Measurements from ENCODE around the gene FOXP4.

The FOXP4 gene

DNA sequence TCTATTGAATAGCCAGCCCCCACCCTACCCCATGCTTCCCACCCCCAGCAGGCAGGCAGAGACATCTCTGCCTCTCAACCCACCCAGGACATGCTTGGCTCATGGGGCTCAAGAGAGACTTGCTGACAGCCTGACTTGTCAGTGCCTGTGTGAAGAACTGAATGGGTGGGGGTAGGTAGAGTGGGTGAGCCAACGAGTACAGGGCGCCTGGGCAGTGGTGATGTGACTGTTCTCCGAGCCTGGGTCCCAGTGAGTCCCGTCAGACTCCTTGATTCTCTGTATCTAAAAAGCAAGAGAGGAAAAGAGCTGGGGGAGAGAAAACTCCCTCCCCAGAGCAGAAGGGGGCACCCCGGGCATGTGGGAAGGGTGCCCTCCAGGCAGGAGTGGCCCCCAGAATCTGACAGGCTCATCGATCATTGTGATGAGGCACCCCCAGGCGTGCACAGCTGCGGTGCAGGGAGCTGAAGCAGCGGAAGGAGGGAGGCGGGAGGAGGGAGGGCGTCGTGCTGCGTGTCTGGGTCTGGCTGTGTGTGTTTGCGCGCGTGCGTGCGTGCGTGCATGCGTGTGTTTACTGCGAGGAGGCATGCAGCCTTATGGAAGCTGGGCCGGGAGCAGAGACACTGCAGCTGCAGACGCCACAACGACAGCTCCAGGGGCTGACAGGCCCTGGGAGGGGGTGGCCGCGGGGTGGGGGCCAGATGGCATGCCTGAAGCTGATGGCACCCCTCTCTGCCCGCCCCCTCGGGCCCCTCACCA, 40.2 kb downstream of the FOXP4 start:
- no peak for DNase-seq

DNA sequence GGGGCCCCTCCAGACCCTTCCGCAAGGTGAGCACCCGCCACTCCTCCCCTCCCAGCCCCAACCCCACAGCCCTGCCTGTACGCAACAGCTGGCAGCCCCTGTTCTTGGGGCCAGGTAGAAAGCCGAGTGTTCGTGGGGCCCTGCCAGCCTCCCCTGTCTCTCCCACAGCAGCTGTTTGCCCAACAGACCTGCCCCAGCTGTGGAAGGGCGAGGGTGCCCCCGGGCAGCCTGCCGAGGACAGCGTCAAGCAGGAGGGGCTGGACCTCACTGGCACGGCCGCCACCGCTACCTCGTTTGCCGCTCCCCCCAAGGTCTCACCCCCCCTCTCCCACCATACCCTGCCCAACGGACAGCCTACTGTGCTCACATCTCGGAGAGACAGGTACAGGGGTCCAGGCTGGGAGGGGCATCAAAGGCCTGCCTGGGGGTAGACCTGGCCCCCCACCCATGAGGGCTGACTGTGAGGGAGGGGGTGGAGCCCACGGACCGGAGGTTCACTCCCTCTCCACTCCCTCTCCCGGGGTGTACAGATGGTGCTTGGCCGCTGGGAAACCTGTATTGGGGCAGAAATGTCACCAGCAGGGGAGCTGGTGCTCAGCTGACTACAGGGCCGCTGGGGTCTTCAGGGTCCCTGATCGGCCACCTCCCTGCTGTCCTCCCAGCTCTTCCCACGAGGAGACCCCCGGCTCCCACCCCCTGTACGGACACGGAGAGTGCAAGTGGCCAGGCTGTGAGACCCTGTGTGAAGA, 41.1 kb downstream of the FOXP4 start:
- no peak for DNase-seq

DNA sequence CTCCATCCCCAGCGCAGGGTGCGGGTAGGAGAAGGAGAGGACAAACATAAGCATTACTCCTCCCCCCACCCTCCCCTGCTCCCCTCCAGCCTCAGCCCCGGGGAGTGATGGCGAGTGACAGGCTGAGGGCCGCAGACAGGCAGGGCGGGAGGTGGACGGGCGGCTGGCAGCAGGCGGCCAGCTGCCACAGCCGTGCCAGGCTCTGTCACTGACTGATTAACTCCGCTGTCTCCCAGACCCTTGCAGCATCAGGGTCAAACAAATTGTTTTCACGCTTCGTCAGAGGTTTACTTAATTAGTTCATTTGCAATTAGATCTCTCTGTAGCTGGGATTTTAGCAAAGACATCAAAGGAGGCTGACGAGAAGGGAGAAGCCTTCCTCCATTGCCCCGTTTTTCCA, 41.9 kb downstream of the FOXP4 start:
- no peak for DNase-seq

DNA sequence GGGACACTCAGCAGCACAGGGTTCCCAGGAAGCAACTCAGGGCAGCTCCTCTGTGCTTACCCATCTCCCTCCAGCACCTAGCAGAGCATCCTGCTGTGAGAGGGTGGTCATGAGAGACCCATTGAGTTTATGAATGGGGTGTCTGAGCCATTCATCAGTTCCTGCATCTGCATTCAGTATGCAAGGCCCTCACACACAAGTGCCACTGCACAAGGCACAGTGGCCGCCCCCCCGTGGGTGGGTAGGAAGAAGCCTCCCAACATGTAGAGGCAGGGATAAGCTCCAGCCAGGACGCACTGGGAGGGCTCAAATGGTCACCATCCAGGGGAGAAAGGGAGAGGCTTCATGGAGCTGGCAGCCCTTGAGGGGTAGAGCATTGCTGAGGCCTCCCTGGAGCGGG, 43.0 kb downstream of the FOXP4 start:
- DNase-seq, result no peak

DNA sequence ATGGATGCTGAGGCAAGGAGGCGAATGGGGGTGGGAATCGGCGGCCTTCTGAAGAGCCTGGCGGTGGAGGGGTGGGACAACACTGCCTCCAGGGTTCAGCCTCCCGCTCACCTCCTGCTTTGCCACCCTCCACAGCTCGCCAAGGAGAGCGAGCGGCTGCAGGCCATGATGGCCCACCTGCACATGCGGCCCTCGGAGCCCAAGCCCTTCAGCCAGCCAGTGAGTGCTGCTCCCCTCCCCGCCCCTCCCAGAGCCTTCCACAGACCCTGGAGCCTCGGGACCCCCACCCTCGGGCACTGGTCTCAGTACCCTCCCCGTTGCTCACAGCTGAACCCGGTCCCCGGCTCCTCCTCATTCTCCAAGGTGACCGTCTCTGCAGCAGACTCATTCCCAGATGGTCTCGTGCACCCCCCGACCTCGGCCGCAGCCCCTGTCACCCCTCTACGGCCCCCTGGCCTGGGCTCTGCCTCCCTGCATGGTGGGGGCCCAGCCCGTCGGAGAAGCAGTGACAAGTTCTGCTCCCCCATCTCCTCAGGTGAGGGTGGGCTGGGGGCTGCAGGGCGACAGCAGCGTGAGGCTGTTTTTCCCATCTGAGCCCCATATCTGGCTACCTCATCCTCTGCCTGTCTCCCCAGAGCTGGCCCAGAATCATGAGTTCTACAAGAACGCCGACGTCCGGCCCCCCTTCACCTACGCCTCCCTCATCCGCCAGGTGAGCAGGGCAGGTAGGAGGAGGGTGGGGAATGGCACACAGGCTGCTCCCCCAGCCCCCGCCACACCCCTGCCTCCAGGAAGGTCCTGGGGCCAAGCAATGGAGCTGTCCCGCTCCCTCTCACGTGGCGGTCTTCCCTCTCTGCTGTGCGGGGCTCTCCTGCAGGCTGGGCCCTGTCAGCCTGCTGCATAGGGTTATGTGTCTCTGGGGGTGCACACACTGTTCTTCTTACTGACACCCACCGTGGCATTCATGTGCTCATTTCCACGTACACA, 43.7 kb downstream of the FOXP4 start:
- DNase-seq, result no peak

DNA sequence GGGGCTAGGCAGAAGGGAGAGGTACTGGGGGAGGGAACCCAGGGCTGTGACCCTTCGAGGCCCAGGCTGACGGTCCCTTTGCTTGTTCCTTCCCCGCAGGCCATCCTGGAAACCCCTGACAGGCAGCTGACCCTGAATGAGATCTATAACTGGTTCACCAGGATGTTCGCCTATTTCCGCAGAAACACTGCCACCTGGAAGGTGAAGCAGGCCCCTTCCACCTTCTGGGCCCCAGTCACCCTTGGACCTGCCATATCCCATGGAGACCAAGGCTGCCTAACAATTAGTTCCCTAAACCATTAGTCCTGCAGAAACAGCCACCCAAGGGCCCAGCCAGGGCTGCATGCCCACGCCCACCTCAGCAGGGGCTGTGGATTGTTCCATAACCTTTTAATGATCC, 44.9 kb downstream of the FOXP4 start:
- no peak for DNase-seq

DNA sequence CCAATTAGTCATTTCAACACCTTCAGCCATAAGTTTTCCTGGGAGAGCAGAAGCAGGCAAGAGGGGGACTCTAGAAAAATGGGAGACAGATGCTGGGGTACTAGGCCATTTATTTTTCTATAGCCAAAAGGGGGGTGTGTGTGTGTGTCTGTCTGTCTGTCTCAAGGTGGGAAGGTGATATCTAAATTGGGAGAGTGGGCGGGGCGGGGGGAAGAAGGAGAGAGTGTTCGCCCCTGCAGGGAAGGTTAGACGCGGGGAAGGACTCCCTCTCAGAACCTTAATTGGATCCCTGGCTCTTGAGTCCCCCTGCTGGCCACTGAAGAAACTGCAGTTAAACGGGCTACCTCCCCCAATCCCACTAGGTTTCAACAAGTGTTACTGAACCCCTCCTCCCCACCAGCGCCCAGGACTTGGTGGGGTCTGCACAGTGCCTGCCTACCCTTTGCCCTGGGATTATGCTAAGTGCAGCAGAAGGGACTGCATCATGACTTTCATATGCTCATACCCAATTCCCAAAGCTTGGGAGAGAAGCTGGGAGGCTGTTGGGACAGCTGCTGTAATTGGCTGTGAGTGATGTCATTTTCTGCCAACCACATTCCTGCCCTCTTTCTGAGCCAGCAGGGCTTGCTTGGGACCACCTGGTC, 45.8 kb downstream of the FOXP4 start:
- DNase-seq, result peak; percentile 66 to 78

DNA sequence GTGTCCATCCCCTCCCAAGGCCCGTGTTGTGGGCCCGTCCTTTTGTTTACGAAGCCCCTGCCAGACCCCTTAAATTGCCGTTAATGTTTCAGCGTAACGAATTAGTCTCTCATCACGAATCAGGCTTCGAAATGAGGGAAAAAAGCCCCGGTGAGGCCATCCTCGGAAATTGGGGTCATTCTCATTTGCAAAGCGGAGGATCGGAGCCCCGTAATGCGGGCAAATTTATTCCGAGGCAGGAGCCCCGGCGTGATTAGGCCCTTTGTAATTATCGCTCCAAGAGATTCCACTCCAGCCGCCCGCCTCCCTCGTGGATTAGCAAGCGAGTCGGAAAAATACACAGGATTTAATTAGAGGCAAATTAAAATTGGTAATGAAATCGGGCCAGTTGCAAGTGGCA, 47.2 kb downstream of the FOXP4 start:
- DNase-seq, result no peak

DNA sequence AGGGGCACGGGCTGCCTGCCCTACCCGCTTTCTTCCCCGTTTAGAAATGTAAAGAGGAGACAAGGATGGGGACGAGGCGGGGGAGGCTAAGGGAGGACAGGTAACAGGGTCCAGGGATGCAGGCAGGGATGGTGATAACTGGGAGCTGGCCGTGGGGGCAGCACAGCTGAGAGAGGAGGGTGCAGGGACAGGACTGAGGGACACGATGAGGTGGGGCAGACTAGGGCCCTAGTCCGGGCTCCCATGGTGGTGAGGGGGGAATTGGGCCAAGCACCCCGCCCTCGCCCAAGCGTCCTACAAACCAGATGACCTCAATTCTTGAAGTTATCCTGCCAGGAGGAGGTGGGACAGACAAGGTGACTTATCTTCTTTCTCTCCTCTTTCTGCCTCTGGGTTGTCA, 47.7 kb downstream of the FOXP4 start:
- no peak for DNase-seq

DNA sequence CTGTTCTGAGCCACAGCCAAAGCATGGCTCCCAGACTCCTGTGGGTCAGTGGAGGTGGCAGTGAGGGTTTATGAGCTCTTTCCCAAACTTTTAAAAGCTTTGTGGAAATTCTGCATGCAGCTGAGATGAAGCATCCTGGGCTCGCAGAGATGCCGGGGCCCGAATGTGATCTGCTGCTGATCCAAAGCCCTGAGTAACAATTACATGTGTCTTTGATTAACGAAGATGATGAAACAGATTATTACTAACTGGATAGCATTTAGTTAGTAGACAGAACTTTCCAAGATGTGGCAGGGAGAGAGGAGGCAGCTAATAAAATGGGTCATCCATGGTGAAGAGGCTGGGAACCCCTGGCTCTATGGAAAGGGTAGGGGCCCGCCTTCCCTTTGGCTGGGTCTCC, 48.1 kb downstream of the FOXP4 start:
- DNase-seq, result no peak

DNA sequence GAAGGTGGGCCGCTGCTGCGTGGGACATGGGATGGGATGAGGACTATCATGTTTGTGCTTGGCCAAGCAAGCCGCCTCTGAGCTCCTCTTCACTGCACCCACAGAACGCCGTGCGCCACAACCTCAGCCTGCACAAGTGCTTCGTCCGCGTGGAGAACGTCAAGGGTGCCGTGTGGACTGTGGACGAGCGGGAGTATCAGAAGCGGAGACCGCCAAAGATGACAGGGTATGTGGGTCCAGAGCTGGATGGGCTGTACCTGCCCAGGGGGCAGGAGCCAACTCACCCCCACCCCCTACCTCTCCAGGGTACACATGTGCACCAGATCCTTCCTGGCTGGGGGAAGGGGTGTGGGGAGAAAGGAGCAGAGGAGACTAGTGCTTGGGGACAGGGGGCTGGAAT, 48.6 kb downstream of the FOXP4 start:
- DNase-seq, result no peak

DNA sequence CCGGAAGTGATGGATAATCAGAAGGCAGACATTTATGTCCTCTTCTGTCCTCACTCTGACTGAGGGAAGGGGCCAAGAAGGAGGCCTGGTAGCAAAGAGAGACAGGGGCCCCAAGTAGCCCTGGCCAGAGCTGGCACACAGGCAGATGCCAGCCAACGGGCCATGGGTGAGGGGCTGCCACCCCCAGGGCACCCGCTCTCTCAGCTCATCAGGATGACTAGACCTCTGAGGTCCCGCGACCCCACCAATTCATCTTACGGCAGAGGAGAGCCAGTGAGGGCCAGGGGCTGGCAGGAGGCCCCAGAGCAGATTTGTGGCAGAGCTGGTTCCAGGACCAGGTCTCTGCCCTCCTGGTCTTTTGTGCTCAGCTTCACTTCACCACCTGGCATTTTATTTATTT, 49.0 kb downstream of the FOXP4 start:
- no peak for DNase-seq

GRCh38 chr6:41596096-41596685, 50.0 kb downstream of the FOXP4 start:
- DNase-seq, result no peak

DNA sequence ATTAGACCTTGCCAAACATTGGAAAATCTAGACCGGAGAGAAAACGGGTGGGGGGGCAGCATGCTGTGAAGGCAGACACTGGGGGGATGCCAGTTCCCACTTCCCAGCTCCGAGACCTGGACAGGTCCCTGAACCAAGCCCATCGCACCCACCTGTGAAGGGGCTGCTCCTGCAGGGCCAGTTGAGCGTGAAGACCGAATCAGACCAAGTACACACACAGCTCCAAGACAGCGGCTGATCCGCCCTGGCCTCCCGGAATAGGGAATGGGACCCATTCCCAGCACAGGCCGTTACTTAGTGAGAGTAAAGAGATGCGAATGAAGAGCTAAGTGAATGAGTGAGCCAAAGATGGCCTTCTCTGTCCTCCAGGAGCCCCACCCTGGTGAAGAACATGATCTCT, 50.6 kb downstream of the FOXP4 start:
- no peak for DNase-seq

- no peak for DNase-seq
These were observed 51.2 kb downstream of the FOXP4 start for GRCh38 chr6:41597246-41598000.

- DNase-seq, result no peak
These were observed 52.5 kb downstream of the FOXP4 start for GRCh38 chr6:41598670-41599014.

DNA sequence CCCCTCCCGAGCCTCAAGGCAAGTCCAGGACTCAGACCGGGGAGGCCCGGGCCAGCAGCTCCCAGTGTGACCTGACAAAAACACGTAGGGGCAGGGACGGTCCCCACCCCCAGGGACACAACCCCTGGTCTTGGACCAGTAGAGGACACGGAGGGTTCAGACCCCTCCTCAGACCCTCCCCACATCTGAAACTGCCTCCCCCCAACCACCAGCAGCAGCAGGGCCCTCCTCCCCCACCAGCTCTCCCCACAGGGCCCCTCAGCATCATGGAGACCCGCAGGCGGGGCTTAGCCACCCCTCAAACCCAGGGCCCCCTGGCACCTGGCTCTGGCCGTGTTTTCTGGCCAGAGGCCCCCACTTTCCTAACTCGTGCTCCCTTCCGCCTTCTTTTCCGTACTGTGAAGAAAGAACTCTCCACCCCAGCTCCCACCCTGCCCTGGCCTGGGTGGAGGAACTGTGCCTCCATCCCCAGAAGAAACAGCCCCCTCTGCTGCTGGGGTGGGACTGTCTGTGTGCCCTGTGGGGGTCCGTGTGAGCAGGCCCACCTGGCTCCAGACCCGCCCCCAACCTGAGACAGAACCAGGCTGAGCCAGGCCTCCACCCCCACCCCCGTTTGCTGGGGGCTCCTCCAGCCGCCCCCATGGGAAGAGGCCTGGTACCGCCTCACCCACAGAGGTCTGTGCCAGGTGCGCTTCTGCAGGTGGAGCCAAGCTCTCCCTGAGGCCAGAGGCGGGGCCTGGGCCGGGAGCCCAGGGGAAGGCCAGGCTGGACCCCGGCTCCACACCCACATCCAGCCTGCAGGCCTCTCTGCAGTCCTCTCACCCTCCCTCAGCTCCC, 53.1 kb downstream of the FOXP4 start:
- DNase-seq, result no peak

- DNase-seq, result no peak
These were observed 53.8 kb downstream of the FOXP4 start for GRCh38 chr6:41599852-41600445.

DNA sequence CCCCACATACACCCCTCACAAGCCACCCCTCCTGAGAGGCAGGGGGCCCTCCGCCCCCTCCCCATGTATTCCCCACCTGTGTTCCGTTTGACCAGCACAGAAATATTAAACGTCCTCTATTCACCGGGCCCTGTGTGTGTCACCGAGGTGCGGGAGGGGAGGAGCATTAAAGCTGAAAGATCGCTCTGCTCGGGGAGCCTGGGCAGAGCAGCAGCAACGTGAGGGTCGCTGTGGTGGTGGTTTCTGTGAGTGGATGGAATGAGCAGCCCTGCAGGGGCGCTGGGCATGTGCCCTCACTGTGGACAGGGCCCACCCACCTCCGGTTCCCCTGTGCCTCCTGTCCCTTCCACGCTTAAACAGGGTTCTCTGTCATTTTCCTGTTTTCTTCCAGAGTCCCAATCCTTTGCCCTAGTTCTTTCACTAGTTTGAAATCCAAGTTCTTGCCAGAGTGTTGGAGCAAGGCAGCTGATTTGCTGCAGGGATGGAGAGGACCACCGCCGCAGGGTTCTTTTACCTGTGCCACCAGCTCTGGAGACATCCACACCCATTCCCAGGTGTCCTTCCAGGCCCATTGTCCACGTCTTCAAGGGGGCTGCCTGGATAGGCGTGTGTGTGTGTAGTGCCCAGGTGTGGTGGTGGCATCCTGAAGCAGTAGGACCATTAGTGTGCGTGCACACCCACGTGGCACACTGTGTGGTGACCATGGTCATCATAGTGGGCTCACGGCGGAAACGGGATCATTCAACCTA, 54.5 kb downstream of the FOXP4 start:
- DNase-seq, result no peak

DNA sequence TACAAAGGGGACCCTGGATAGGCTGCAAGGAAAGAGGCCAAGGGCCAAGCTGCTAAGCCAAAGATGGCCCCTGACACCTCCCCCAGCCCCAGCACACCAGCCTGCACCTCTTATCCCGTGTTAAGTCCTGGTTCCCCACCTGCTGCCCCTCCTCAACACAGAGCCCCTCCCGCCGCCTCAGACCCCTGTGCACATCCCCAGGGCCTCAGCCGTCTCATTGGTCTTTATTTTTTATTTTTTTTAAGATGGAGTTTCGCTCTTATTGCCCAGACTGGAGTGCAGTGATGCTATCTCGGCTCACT, 55.0 kb downstream of the FOXP4 start:
- no peak for DNase-seq
